Activated CD8-positive, alpha-beta memory T cell treated with anti-CD3 and anti-CD28 coated beads, Interleukin-2, amount 50 U/mL, for 1 hour (primary cell): ENCODE measurements around the gene IL18.
"Not testable (repeated sequence)": the region's sequence is repeated elsewhere in the genome, so short reads cannot be mapped to it uniquely, and the experiment has no call there.

Experiments
- DNase-seq: peaks from one replicate; pipeline ENCODE4 v3.0.0-alpha.2; 2020; ENCODE audit errors: extremely low read depth

The IL18 gene

DNA sequence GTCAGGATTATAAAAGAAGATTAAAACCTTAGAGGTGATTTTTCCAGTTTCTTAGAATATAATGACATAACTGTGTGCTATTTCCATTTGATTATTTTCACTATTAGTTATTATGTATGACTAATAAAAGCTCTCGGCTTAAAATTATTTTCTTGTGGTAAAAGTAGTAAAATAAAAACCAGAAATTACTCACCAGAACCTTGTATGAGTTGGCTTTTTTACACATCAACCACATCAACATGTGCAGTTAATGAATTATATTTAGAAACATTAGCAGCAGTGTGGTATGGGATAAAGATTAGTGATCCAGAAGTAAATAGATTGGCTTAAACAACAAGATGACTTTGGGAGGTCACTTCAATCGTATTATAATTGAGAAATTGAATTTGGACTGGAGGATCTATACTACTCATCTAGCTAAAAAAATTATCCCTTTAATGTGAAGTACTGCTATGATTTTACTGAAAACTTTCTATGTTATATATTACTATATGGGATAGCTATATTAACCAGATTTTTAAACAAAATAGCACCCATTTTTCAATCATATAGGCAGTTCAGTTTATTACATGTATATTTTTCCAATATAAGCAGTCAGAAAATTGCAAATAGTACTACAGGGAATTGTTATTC lies 8.6 kb upstream of the IL18 start:
- no peak for DNase-seq

DNA sequence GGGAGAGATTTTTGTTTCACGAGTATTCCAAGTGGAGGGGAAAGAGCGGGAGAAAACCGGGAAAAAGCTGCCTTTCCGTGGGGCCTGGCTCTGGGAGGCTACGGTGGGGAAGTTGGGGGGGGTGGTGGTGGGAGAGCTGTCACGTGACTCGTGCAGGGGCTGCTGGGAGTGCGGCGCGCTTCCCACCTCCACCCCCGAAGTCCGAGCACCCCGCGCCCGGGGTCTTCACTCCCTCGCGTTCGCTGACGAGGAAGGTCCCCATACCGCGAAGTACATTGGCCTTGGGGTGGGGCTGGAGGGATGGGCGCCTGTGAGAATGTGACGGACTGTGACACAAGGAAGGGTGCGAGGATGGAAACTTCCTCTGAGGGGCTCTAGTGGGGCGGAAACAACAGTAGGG lies 3.3 kb upstream of the IL18 start, which contains the start of gene TEX12:
Gene TEX12 (plus strand): TSS at position 228 of the 400 bp plus-strand sequence. CDS start 1,897 bp downstream, outside the sequence.
- no peak for DNase-seq

GRCh38 chr11:112166562-112166961 lies 2.7 kb upstream of the IL18 start:
- no peak for DNase-seq

DNA sequence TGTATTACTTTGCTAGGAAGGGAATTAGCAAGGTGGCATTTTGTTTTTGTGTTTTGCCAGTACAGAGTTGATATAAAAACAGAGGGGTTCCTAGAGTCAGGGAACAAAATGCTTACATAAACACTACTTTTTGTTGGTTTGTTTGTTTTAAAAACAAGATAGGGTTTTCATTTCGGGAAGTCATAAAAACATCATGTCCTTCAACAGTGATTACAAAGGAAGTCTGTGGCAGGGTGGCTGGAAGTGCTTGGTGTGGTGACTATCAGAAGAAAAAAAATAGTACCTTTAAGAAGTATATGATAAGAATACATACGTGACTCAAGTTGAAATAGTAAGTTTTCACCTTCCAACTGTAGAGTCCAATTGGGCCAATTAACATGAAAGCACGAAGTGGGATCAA lies 1.2 kb upstream of the IL18 start:
- no peak for DNase-seq

DNA sequence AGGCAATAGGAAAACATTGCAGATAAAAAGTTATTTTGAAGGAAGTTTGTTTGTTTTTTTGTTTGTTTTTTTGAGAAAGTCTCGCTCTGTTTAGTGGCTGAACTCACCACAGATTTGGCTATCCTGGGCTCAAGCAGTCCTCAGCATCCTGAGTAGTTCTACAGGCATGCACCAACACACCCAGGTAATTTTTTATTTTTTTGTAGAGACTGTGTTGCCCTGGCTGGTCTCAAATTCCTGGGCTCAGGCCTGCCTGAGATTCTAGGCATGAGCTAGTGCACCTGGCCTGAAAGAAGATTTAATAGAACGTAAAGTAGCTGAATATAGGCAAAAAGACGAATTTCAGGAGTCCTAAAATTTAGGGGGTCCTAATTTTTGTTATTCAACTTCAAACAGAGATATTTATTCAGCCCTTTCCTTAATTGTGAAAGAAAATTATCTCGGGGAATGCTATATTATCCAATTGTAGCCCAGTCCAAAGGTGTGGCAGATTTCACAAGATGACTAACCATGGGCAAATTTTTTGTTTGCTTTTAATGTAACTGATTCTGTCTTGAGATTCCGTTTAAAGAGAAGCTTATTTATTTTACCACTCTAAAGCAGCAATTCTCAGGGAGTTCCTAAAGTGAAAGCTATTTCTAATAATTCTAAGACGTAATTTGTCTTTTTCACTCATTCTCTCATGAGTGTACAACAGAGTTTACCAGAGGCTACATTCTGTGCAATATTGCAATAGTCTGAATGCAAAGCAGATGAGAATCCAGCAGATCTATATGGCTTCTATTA lies 940 bp downstream of the IL18 start:
- DNase-seq, result no peak

- not testable (repeated sequence) for DNase-seq
Observed at GRCh38 chr11:112162200-112162599, 1.7 kb downstream of the IL18 start.

GRCh38 chr11:112161012-112161411 lies 2.9 kb downstream of the IL18 start:
- no peak for DNase-seq

- no peak for DNase-seq
Observed at GRCh38 chr11:112160091-112160848, 3.6 kb downstream of the IL18 start.

DNA sequence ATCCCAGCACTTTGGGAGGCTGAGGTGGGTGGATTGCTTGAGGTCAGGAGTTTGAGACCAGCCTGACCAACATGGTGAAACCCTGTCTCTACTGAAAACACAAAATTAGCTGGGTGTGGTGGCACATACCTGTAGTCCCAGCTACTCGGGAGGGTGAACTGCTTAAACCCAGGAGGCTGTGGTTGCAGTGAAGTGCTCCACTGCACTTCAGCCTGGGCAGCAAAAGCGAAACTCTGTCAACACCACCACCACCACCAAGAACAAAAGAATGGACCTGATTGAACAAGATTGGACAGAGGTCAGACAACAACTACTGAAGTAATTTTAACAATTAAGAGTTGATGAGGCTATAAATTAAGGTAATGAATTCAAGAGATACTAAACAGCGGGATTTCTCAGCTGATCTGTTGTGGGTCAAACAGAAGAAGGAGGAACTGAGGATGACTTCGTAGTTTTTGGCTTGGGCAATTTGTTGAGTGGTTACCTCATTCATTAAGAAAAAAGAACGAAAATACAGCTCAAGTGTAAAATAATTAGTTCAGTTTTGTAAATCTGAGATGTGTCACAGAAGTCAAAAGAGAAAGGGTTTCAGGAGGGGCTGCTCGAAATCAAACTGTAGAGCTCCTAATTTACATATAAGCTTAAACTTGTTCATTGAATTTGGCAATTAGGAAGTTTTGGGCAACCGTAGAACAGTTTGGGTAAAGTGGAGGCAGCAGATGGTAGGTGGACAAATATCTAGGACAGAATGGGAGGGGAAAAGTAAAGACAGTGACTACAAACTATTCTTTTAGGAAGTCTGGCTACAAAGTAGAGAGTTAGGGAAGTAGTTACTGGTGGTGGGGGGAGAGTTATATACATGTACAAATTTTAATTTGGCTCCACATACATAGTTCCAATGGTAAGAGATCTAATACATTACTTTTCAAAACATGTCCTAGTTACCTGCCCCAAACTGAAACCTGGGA lies 4.5 kb downstream of the IL18 start:
- no peak for DNase-seq

GRCh38 chr11:112156956-112157766 lies 6.7 kb downstream of the IL18 start:
- DNase-seq, result no peak

DNA sequence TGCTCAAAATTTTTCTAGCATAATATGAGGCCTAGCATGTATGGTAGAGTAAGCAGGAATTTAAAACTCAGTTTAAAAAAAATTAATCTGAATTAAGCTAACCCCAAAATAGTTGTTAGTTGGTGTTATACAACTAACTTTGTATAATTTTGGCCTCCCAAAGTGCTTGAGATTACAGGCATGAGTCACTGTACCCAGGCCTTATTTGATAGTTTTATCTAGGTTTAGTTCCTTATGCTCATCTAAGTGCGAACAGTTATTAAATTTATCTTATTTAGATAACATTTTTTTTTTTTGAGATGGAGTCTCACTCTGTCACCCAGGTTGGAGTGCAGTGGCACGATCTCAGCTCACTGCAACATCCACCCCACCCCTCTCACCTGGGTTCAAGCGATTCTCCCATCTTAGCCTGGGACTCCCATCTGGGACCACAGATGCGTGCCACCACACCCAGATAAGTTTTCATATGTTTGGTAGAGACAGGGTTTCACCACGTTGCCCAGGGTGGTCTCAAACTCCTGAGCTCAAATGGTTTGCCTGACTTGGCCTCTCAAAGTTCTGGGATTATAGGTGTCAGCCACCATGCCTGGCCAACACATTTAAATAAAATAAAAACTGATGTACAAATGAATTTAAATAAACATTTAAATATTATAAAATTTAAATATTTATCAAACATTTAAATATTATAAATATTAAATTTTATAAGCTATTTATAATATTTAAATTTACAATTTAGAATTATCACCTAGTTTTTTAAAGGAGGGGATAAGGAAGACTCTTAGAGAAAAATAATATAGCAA lies 7.5 kb downstream of the IL18 start:
- no peak for DNase-seq

- no peak for DNase-seq
Observed at GRCh38 chr11:112150517-112150916, 13.4 kb downstream of the IL18 start.

DNA sequence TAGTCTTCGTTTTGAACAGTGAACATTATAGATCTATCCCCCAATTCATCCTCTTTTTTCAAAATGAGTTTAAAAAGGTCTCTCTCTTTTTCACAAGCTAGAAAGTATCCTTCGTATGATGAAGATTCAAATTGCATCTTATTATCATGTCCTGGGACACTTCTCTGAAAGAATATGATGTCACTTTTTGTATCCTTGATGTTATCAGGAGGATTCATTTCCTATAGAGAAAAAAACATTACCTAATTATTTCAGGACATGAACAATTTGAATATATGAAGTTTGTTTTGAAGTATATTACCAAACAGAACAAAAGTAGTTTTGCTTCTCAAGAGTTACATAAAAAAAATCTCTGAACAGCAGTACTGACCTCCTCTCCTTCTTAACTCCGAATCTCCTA lies 20.3 kb downstream of the IL18 start:
- no peak for DNase-seq

- no peak for DNase-seq
Observed at GRCh38 chr11:112134473-112134872, 29.4 kb downstream of the IL18 start.

GRCh38 chr11:112132737-112133136 lies 31.2 kb downstream of the IL18 start:
- DNase-seq, result no peak

DNA sequence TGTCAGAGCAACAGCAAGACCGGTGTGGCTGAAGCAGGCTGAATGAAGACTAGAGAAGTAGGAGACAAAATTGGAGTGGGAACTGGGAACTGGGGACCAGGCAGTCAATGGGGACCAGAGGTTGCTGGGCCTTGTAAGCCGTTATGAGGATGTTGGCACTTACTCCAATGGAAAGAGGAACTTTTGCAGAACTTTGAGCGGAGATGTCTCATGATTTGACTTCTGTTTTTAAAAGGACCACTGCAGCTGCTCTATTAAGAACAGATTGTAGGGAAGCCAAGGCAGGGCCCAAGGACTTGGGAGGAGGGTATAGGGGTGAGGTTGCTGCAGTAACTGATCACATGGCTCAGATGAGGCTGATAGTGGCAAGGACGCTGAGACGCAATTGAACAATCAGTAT lies 34.2 kb downstream of the IL18 start:
- no peak for DNase-seq

DNA sequence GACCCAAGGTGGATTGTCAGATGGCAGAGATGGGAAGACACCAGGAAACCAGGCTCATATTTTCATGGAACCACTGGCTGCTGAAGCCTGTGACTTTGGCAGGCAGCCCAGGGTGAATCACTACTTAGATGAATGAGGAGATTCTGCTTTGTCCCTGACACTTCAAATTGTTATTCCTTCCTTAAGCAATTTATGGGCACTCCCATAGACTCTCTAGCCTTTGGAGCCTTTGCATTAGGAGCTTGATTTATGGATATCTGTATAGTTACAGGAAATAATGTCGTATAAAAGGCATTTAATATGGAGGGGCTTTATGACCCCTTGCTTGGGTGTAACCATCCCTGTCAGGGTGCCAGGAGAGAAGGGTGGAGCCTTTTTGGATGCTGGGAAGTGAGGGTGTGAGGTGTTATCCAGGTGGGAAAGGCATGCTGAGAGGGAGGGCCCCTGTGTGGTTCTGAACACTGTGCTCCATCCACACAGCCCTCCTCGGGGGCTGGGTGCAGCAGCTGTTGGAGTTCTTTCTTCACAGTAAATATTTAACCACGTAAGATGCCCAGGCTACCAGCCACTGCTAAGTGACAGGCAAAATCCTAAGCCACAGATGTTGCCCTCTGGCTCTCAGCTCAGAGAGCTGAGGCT lies 35.3 kb downstream of the IL18 start:
- DNase-seq, result no peak

DNA sequence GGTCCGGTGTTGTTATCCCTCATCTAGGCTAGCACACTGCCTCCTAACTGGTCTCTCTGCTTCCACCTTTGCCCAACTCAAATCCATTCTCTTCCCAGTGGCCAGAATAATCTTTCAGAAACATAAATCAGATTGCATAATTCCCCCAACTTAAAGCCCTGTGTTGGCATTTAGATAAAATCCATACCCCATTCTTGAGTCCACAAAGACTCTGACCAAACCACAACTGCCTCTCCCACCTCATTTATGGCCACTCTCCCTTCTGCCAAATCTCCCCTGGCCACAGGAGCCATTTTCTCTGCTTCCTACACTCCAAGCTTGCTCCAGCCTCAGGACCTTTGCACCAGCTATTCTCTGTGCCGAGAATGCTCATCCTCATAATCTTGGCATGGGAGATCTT lies 36.8 kb downstream of the IL18 start:
- DNase-seq, result no peak

- DNase-seq, result no peak
Observed at GRCh38 chr11:112123129-112123528, 40.8 kb downstream of the IL18 start.
